GM12874 (cell line): ENCODE data around the gene MPPE1.

ENCODE experiments used
- TF ChIP-seq, protein P1 (sequence below): IDR thresholded peaks from 2 replicates; pipeline ENCODE4 v1.5.1; 2011; ENCODE audit warnings: low read depth, mild to moderate bottlenecking, control low read depth, low read length, moderate library complexity; ENCODE audit not compliant: insufficient read depth

MPPE1 gene

DNA sequence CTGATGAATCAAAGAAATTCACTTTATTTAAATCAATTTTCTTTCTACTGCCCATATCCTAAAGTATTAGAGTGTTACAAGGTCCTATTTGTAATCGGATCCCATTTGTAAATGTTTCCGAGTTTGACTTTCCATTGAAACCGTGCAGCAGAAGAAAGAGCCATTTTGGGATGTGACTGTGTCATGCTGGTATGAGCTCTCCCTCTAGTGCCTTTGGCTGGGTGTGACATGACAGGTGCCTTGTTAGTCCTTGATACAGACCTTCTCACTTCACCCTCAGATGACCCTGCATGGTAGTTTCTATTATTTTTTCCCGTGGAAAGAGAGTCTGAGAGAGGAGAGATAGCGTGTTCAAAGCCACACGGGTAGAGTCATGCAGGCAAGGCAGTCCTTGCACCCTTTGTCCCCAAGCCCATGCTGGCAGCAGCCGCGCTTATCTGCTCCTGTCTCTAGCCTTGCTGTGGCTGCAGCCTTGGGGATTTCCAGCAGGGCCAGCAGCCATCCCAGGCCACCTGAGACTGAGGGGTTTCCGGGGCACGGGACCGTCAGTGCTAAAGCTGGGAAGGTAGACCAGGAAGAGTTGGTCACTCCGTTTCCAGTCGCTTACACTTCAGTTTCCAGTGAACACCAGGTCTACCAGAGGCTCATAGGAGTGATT is 35.5 kb downstream of the MPPE1 start:
- TF ChIP-seq, protein P1, sequence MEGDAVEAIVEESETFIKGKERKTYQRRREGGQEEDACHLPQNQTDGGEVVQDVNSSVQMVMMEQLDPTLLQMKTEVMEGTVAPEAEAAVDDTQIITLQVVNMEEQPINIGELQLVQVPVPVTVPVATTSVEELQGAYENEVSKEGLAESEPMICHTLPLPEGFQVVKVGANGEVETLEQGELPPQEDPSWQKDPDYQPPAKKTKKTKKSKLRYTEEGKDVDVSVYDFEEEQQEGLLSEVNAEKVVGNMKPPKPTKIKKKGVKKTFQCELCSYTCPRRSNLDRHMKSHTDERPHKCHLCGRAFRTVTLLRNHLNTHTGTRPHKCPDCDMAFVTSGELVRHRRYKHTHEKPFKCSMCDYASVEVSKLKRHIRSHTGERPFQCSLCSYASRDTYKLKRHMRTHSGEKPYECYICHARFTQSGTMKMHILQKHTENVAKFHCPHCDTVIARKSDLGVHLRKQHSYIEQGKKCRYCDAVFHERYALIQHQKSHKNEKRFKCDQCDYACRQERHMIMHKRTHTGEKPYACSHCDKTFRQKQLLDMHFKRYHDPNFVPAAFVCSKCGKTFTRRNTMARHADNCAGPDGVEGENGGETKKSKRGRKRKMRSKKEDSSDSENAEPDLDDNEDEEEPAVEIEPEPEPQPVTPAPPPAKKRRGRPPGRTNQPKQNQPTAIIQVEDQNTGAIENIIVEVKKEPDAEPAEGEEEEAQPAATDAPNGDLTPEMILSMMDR, result peak; percentile 35; the same call in 1 of the 2 replicates

DNA sequence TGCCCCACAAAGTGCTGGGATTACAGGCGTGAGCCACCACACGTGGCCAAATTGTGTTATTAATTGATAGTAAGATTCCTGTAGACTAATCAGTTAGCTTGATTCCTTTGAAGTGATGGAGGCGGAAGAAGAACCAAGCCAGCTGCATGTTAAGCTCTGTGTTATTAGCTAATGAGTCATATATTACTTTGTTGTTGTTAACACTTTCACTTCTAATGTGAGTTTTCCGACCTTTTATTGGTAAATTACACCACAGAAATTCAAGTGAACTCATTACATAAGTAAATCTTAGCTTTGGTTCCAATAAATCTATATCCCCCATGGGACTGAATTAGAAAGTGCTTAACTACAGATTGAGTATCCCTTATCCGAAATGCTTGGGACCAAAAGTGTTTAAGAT is 36.6 kb downstream of the MPPE1 start:
- TF ChIP-seq, protein P1, result no peak

DNA sequence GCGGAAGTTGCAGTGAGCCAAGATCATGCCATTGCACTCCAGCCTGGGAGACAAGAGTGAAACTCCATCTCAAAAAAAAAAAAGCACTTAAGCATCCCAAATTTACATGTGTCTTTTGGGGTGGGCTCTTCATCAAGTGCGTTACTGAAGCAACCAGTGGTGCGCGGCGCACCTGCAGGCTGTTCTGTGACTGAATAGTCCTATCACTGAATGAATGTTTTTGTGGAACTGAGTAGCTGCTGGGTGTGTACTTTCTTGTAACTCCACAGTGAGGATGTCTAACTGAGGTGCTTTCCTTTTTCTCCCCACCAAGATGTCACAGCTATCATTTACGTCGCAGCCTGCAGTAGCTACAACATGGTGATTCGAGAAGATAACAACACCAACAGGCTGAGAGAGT is 39.9 kb downstream of the MPPE1 start:
- TF ChIP-seq, protein P1, result no peak

DNA sequence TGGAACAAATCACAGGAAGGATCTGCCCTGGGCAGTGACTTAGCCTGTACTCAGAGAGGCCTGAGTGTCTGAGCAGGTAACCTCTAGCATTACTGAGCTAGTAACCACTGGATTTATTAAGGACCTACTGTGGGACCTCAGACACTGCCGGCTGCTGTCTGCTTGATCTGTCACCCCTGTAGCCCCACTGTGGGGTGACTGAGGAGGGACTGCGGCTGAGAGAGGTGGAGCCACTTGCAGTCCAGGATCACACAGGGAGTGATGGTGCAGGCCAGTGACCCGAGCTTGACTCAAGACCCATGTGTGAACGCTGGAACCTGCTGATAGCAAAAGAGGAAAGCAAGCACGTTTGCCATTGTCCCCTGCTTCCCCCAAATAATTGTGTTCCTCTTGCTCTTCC is 41.4 kb downstream of the MPPE1 start:
- TF ChIP-seq, protein P1, result no peak

DNA sequence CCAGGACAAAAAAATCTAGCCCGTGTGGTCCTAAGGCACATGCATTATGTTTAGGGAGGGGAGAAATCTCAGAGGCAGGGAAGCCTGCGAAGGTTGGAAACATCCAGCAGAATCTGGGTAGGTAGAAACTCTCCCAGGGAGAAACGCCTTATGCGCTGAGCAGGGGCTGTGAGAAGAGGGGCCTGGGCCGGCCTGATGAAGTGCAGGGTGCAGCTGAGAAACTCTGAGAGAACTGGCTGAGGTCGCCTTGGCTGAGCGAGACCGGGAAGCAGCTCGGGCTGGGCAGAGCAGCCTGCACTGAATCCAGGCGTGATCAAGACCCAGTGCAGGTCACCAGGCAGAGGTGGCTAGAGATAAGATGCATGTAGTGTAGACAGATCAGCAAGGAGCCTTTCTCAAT is 41.8 kb downstream of the MPPE1 start:
- TF ChIP-seq, protein P1, result no peak

DNA sequence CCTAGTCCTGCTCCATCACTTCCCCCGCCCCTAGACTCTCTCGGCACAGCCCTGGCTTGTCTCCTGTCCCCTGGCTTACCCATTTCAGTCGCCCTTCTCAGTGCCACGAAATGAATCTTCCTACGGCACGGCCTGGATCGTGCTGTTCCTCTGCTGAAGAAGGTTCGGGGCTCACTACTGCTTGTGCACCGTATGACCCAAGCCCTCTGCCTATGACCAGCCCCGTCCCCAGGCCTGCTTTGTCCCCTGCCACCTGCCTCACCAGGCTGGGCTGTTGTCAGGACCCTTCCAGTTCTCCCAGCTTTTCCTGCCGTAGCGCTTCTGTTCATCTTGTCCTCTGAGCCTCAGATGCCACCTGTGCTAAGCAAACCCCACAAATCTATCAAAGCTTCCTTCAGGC is 43.0 kb downstream of the MPPE1 start:
- TF ChIP-seq, protein P1, result no peak

DNA sequence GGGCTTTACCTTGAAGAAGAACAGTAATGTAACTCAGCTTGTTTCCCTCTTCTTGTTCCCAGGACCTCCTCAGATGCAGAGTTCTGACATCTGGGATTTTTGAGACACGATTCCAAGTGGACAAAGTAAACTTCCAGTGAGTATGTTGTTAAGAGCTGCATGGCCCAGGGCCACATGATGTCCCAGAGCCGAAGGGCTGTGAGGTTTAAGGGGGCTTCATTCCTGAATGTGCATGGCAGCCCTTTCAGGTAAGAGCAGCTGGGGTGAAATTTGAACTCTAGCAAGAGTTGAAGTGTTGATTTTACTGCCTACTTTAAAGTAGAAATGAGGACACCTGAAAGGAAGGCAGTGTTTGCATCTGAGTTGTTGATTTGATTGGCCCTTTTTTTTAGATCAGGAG is 43.6 kb downstream of the MPPE1 start:
- TF ChIP-seq, protein P1, result no peak
